Adrenal gland (tissue), 5 donors: Measurements from ENCODE around the gene DNAAF5.

ENCODE experiments used
- POLR2A ChIP-seq, 2 donors: fragments of 450-650 bp; IDR thresholded peaks; one replicate each; pipeline ENCODE4 v1.6.1; 2017; ENCODE audit warnings: antibody characterized with exemption in 2 of 2, mild to moderate bottlenecking in 2 of 2, moderate library complexity in 1 of 2
- TF ChIP-seq, protein P1 (sequence below), 6 experiments: fragments of 450-650 bp in 4 of 6; fragments of 200-600 bp in 2 of 6; sonication (generic) in 1 of 6; IDR thresholded peaks; 1 replicate in 5 of 6; 2 replicates in 1 of 6; pipeline versions ENCODE4 v1.5.1 to v1.8.0; 2016 to 2021; ENCODE audit warnings: antibody characterized with exemption in 6 of 6, mild to moderate bottlenecking in 2 of 6, moderate library complexity in 1 of 6
- donor health status: DM: no; HTN: no; CAD: no.

DNA sequence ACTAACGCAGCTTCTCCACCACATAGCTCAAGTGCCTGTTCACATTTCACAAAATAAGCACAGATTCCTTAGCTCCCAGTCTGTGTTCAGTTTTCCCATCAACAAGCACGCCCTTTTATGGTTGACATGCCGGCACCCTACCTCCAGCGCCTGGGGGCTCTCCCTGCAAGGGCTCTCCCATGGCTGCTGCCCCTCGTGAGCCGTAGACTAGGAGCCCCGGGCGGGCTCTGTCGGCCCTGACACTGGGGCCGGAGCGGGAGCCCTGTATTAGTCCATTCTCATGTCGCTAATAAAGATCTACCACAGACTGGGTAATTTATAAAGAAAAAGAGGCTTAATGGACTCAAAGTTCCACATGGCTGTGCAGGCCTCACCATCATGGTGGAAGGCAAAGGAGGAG, 34.6 kb downstream of the DNAAF5 start:
- TF ChIP-seq POLR2A (IDR thresholded peaks at IDR 0.05), result no peak
- TF ChIP-seq, protein P1, sequence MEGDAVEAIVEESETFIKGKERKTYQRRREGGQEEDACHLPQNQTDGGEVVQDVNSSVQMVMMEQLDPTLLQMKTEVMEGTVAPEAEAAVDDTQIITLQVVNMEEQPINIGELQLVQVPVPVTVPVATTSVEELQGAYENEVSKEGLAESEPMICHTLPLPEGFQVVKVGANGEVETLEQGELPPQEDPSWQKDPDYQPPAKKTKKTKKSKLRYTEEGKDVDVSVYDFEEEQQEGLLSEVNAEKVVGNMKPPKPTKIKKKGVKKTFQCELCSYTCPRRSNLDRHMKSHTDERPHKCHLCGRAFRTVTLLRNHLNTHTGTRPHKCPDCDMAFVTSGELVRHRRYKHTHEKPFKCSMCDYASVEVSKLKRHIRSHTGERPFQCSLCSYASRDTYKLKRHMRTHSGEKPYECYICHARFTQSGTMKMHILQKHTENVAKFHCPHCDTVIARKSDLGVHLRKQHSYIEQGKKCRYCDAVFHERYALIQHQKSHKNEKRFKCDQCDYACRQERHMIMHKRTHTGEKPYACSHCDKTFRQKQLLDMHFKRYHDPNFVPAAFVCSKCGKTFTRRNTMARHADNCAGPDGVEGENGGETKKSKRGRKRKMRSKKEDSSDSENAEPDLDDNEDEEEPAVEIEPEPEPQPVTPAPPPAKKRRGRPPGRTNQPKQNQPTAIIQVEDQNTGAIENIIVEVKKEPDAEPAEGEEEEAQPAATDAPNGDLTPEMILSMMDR (IDR thresholded peaks at IDR 0.05), result no peak
